Mesothelial cell of epicardium (in vitro differentiated cells): ENCODE data around the gene SLC44A1. TPM values are rescaled to one million over a fixed set of nuclear protein-coding genes. Genes with fewer than 3 reads are reported as not detected.

ENCODE experiments used
- DNase-seq, 2 experiments: peaks; one replicate each; pipeline ENCODE4 v3.0.0; 2021; ENCODE audit warnings: low spot score in 2 of 2; ENCODE audit not compliant: unreplicated experiment in 2 of 2
- H3K27ac Mint-ChIP-seq: 2 replicates; pipeline ENCODE4 v1.8.0; 2021; ENCODE audit warnings: mixed read lengths
- H3K27me3 Mint-ChIP-seq: 2 replicates; pipeline ENCODE4 v1.8.0; 2021; ENCODE audit warnings: low read depth, mixed read lengths
- H3K36me3 Mint-ChIP-seq: 2 replicates; pipeline ENCODE4 v1.8.0; 2021; ENCODE audit warnings: mixed read lengths
- H3K4me1 Mint-ChIP-seq: 2 replicates; pipeline ENCODE4 v1.8.0; 2021; ENCODE audit warnings: mixed read lengths
- H3K4me3 Mint-ChIP-seq: 2 replicates; pipeline ENCODE4 v1.8.0; 2021; ENCODE audit warnings: mild to moderate bottlenecking, moderate library complexity, mixed read lengths
- H3K9me3 Mint-ChIP-seq: 2 replicates; pipeline ENCODE4 v1.8.0; 2021; ENCODE audit warnings: mixed read lengths
- CTCF ChIP-seq: fragments of 200-600 bp; sonication (generic); IDR thresholded peaks from one replicate; pipeline ENCODE4 v1.5.0; 2021; ENCODE audit warnings: antibody characterized with exemption; ENCODE audit not compliant: unreplicated experiment
- total RNA-seq: library from RNA; stranded (reverse); gene quantifications from 3 replicates; pipeline ENCODE4 v1.2.1, GENCODE V29; 2021

Gene SLC44A1
- total RNA-seq, 1 donor from 2014 or later, result 49.0 TPM

GRCh38 chr9:105445203-105445881 lies 200.9 kb downstream of the SLC44A1 start:
- Mint-ChIP-seq H3K4me1 (peaks cover 25% of the 10 kb centered on the region), H3K4me3 (no peak overlapping the region), H3K27ac (no peak overlapping the region), H3K27me3 (no peaks in the 10 kb centered on the region), H3K36me3 (no peaks in the 10 kb centered on the region), H3K9me3 (no peaks in the 10 kb centered on the region)
- no peak for TF ChIP-seq CTCF
- no peak for DNase-seq

- no peak for DNase-seq
- Mint-ChIP-seq H3K9me3 (no peaks in the 10 kb centered on the region), H3K4me1 (peaks cover 23% of the 10 kb centered on the region), H3K27ac (peak overlapping the region; percentile 87), H3K4me3 (peak overlapping the region; percentile 83), H3K36me3 (no peaks in the 10 kb centered on the region), H3K27me3 (no peaks in the 10 kb centered on the region)
- no peak for TF ChIP-seq CTCF
Observed at GRCh38 chr9:105447386-105447813, 202.9 kb downstream of the SLC44A1 start.

GRCh38 chr9:105447814-105448812 lies 203.7 kb downstream of the SLC44A1 start, which contains the start of gene FSD1L:
Gene FSD1L, plus strand, starts transcription at chr9:105448034. Its CDS starts 187 bp downstream, at chr9:105448221.
- Mint-ChIP-seq H3K27ac (peak within 1 kb of the TSS; percentile 93), H3K4me3 (peak within 1 kb of the TSS; percentile 83), H3K36me3 (no peaks in the 10 kb centered on the region), H3K4me1 (peaks cover 23% of the 10 kb centered on the region), H3K27me3 (no peaks in the 10 kb centered on the region), H3K9me3 (no peaks in the 10 kb centered on the region)
- no peak for TF ChIP-seq CTCF
- DNase-seq, result peak; percentile 81 to 90

GRCh38 chr9:105449081-105449480 lies 204.6 kb downstream of the SLC44A1 start:
- DNase-seq, result no peak
- Mint-ChIP-seq H3K9me3 (no peaks in the 10 kb centered on the region), H3K4me1 (peaks cover 24% of the 10 kb centered on the region), H3K36me3 (no peaks in the 10 kb centered on the region), H3K27me3 (no peaks in the 10 kb centered on the region), H3K27ac (peak overlapping the region; percentile 93), H3K4me3 (peak overlapping the region; percentile 83)
- no peak for TF ChIP-seq CTCF

GRCh38 chr9:105452185-105452584 lies 207.7 kb downstream of the SLC44A1 start:
- Mint-ChIP-seq H3K4me3 (no peak overlapping the region), H3K36me3 (no peaks in the 10 kb centered on the region), H3K4me1 (peaks cover 36% of the 10 kb centered on the region), H3K9me3 (no peaks in the 10 kb centered on the region), H3K27me3 (no peaks in the 10 kb centered on the region), H3K27ac (no peak overlapping the region)
- DNase-seq, result no peak
- no peak for TF ChIP-seq CTCF
